Upper lobe of right lung (tissue), 1 donor: Measurements from ENCODE around the gene HSD17B1. TPM values are rescaled to one million over a fixed set of nuclear protein-coding genes. Genes with fewer than 3 reads are reported as not detected.
A peak's percentile ranks its signal among the peaks of the same experiment; 100 is the strongest.

Experiments used
- ATAC-seq: fragments of 200-7000 bp; cut with Tn5 transposase; one replicate; pipeline ENCODE4 v1.9.1; 2020; ENCODE audit warnings: mild to moderate bottlenecking, moderate library complexity
- DNase-seq: peaks from one replicate; pipeline ENCODE4 v3.0.0-alpha.2; 2020
- H3K27ac ChIP-seq: fragments of 200-600 bp; one replicate; pipeline ENCODE4 v1.8.0; 2022
- H3K27me3 ChIP-seq: fragments of 200-600 bp; one replicate; pipeline ENCODE4 v1.8.0; 2022; ENCODE audit warnings: mild to moderate bottlenecking
- H3K36me3 ChIP-seq: fragments of 200-600 bp; one replicate; pipeline ENCODE4 v1.8.0; 2022
- H3K4me1 ChIP-seq: fragments of 200-600 bp; one replicate; pipeline ENCODE4 v1.8.0; 2022
- H3K4me3 ChIP-seq: fragments of 200-600 bp; one replicate; pipeline ENCODE4 v1.8.0; 2022; ENCODE audit warnings: mild to moderate bottlenecking
- H3K9me3 ChIP-seq: fragments of 200-600 bp; one replicate; pipeline ENCODE4 v1.8.0; 2022
- intact Hi-C: fragments of 100-400 bp; cut with DNase I; formaldehyde crosslinking; loops from one replicate; pipeline ENCODE4 v1.11.0; 2022
- microRNA-seq: library from miRNA; unstranded; fragments of <30 nt; microRNA quantifications from one replicate; pipeline ENCODE4 v1.2.0, GENCODE V29; 2020; ENCODE audit warnings: borderline microRNAs expressed
- total RNA-seq: library from RNA; stranded (reverse); fragmentation: NEBNext Ultra II Directional; extraction: Animal tissue kit (Norgen Biotek cat#: 25700); gene quantifications from one replicate; pipeline ENCODE4 v1.2.1, GENCODE V29; 2021
- TF ChIP-seq, protein P1 (sequence below): fragments of 200-600 bp; IDR thresholded peaks from one replicate; pipeline ENCODE4 v1.8.0; 2022; ENCODE audit warnings: antibody characterized with exemption
- donor health status: DM: no; HTN: yes; CAD: no; lungs with severe emphysema.

Gene HSD17B1
- total RNA-seq, 1 donor from 2014 or later = 1.4 TPM

- DNase-seq (no peak), ATAC-seq (no peak)
- H3K9me3 ChIP-seq = no peaks in the 10 kb centered on the region
- TF ChIP-seq, protein P1, sequence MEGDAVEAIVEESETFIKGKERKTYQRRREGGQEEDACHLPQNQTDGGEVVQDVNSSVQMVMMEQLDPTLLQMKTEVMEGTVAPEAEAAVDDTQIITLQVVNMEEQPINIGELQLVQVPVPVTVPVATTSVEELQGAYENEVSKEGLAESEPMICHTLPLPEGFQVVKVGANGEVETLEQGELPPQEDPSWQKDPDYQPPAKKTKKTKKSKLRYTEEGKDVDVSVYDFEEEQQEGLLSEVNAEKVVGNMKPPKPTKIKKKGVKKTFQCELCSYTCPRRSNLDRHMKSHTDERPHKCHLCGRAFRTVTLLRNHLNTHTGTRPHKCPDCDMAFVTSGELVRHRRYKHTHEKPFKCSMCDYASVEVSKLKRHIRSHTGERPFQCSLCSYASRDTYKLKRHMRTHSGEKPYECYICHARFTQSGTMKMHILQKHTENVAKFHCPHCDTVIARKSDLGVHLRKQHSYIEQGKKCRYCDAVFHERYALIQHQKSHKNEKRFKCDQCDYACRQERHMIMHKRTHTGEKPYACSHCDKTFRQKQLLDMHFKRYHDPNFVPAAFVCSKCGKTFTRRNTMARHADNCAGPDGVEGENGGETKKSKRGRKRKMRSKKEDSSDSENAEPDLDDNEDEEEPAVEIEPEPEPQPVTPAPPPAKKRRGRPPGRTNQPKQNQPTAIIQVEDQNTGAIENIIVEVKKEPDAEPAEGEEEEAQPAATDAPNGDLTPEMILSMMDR = no peak
- H3K27me3 ChIP-seq = no peaks in the 10 kb centered on the region
- H3K4me3 ChIP-seq = no peak overlapping the region
- no peak overlapping the region for H3K27ac ChIP-seq
- H3K4me1 ChIP-seq = peaks cover 12% of the 10 kb centered on the region
- H3K36me3 ChIP-seq = peaks cover 23% of the 10 kb centered on the region
- intact Hi-C loops = no loop called here
These were observed 43.7 kb downstream of the HSD17B1 start for GRCh38 chr17:42596386-42596785.

DNA sequence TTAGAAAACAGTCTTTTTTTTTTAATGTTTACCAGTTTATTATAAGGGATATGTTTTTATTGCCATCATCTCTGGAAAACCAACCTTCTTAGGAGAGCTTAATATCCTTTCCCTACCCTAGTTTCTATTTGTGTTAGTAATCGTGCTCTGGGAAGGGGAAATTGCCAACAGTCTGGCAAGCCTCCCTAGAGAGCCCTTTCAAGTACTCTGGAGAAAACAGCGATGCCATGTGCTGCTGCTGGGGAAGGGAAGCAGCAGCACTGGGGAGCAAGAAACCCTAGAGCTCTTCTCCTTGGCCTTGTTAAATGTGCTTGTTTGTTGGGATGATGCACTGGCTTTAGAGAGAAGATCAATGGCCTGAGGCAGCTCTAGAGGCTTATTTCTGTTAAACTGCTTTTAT, 46.2 kb downstream of the HSD17B1 start:
- no peak overlapping the region for H3K27ac ChIP-seq
- peak; percentile 57 for DNase-seq
- TF ChIP-seq, protein P1 = no peak

GRCh38 chr17:42603318-42603717, 50.6 kb downstream of the HSD17B1 start:
- H3K27me3 ChIP-seq = no peaks in the 10 kb centered on the region
- no peak overlapping the region for H3K4me3 ChIP-seq
- ATAC-seq (no peak), DNase-seq (no peak)
- peaks cover 37% of the 10 kb centered on the region for H3K4me1 ChIP-seq
- peaks cover 5% of the 10 kb centered on the region for H3K36me3 ChIP-seq
- H3K27ac ChIP-seq = no peak overlapping the region
- TF ChIP-seq, protein P1 = no peak
- no peaks in the 10 kb centered on the region for H3K9me3 ChIP-seq
- intact Hi-C loops = no loop called here

More for the DNA sequence above, 46.2 kb downstream of the HSD17B1 start:
- intact Hi-C loops = no loop called here
- Histone ChIP-seq H3K4me3 (no peak overlapping the region), H3K4me1 (peaks cover 12% of the 10 kb centered on the region), H3K9me3 (no peaks in the 10 kb centered on the region), H3K27me3 (no peaks in the 10 kb centered on the region), H3K36me3 (peaks cover 12% of the 10 kb centered on the region)
- peak; percentile 81 for ATAC-seq

Small RNA genes lying within 50 kb of the gene (microRNA-seq; reads per million reads assigned to microRNA genes)
- 2.5 reads per million, percentile 15 among the genes with 10 or more reads in this experiment for gene MIR5010

Other genes with a start within 250 kb of the HSD17B1 start
- 309 TPM for gene STAT3, start 164.5 kb upstream of the HSD17B1 start, total RNA-seq
- 342 TPM for gene CAVIN1, start 129.7 kb upstream of the HSD17B1 start, total RNA-seq
- gene ATP6V0A1, start 94.0 kb upstream of the HSD17B1 start, total RNA-seq = 109 TPM
- gene NAGLU, start 16.7 kb upstream of the HSD17B1 start, total RNA-seq = 46.9 TPM
- 63.3 TPM for gene COASY, start 9.2 kb downstream of the HSD17B1 start, total RNA-seq
- 61.3 TPM for gene MLX, start 14.2 kb downstream of the HSD17B1 start, total RNA-seq
- gene PSMC3IP, start 24.8 kb downstream of the HSD17B1 start, total RNA-seq = 4.2 TPM
- 68.6 TPM for gene RETREG3, start 56.5 kb downstream of the HSD17B1 start, total RNA-seq
- gene TUBG1, start 56.8 kb downstream of the HSD17B1 start, total RNA-seq = 29.2 TPM
- gene TUBG2, start 106.4 kb downstream of the HSD17B1 start, total RNA-seq = 19.8 TPM
- 26.4 TPM for gene PLEKHH3, start 124.1 kb downstream of the HSD17B1 start, total RNA-seq
- 1.4 TPM for gene CCR10, start 128.9 kb downstream of the HSD17B1 start, total RNA-seq
- 6.5 TPM for gene CNTNAP1, start 129.6 kb downstream of the HSD17B1 start, total RNA-seq
- gene EZH1, start 192.1 kb downstream of the HSD17B1 start, total RNA-seq = 58.4 TPM
- 114 TPM for gene RAMP2, start 208.3 kb downstream of the HSD17B1 start, total RNA-seq
- 42.3 TPM for gene VPS25, start 220.5 kb downstream of the HSD17B1 start, total RNA-seq
- gene WNK4, start 227.7 kb downstream of the HSD17B1 start, total RNA-seq = 0.38 TPM
- 53.9 TPM for gene COA3, start 245.8 kb downstream of the HSD17B1 start, total RNA-seq
- gene CNTD1, start 245.9 kb downstream of the HSD17B1 start, total RNA-seq = 0.14 TPM